Lung (tissue), 12 donors: ENCODE results near the gene LPAR4. TPM values are rescaled to one million over a fixed set of nuclear protein-coding genes. Genes with fewer than 3 reads are reported as not detected.
"Not testable (repeated sequence)": the region's sequence is repeated elsewhere in the genome, so short reads cannot be mapped to it uniquely, and the experiment has no call there.

Experiments
- ATAC-seq: fragments of 200-7000 bp; cut with Tn5 transposase; one replicate; pipeline ENCODE4 v1.9.1; 2020; ENCODE audit warnings: moderate number of reproducible peaks; ENCODE audit not compliant: insufficient read depth, low FRiP score
- DNase-seq, 3 donors: peaks; one replicate each; pipeline ENCODE4 v3.0.0-alpha.2; 2013 to 2017
- H3K27ac ChIP-seq, 2 donors: one replicate each; pipeline ENCODE4 v1.5.1; 2013; ENCODE audit warnings: mild to moderate bottlenecking in 2 of 2, moderate library complexity in 2 of 2, control low read depth in 1 of 2, inconsistent platforms in 1 of 2, low read depth in 1 of 2, low read length in 1 of 2
- H3K27me3 ChIP-seq, 3 donors: one replicate each; pipeline ENCODE4 v1.5.1; 2013; ENCODE audit warnings: low read length in 2 of 3; ENCODE audit not compliant: control insufficient read depth in 3 of 3, insufficient read depth in 3 of 3
- H3K36me3 ChIP-seq, 4 donors: one replicate each; pipeline ENCODE4 v1.5.1; 2013; ENCODE audit warnings: low read length in 4 of 4, mild to moderate bottlenecking in 1 of 4, moderate library complexity in 1 of 4; ENCODE audit not compliant: control insufficient read depth in 4 of 4, insufficient read depth in 4 of 4
- H3K4me1 ChIP-seq, 5 donors: one replicate each; pipeline ENCODE4 v1.5.1; 2013; ENCODE audit warnings: low read length in 5 of 5, mild to moderate bottlenecking in 2 of 5, moderate library complexity in 1 of 5; ENCODE audit not compliant: control insufficient read depth in 5 of 5, insufficient read depth in 5 of 5
- H3K4me3 ChIP-seq: one replicate; pipeline ENCODE4 v1.5.1; 2013; ENCODE audit warnings: mild to moderate bottlenecking, control low read depth, moderate library complexity
- H3K9ac ChIP-seq, 2 donors: one replicate each; pipeline ENCODE4 v1.5.1; 2013; ENCODE audit warnings: low read length in 2 of 2, control low read depth in 1 of 2; ENCODE audit not compliant: insufficient read depth in 1 of 2
- H3K9me3 ChIP-seq, 4 donors: one replicate each; pipeline ENCODE4 v1.5.1; 2013; ENCODE audit warnings: low read length in 3 of 4, mild to moderate bottlenecking in 1 of 4, moderate library complexity in 1 of 4; ENCODE audit not compliant: control insufficient read depth in 4 of 4, insufficient read depth in 3 of 4
- WGBS, 2 donors: extraction: QIAGEN DNeasy Blood & Tissue Kit; methylation state at CpG; one replicate each; pipeline ENCODE4 v1.1.7; 2013; 5-methylcytosine and 5-hydroxymethylcytosine counted together
- polyA plus RNA-seq, 2 donors: library from polyadenylated mRNA; stranded (reverse); fragments of 200-250 nt; gene quantifications; one replicate each; pipeline ENCODE4 v1.2.1, GENCODE V29; 2013
- total RNA-seq, 2 donors: library from RNA; depleted of rRNA in 1 of 2; stranded (reverse); fragments of >200 nt in 1 of 2; gene quantifications; one replicate each; pipeline ENCODE4 v1.2.1, GENCODE V29; 2014 to 2021
- TF ChIP-seq, protein P1 (sequence below): IDR thresholded peaks from 2 replicates; pipeline ENCODE4 v1.5.1; 2012; ENCODE audit warnings: mild to moderate bottlenecking; ENCODE audit errors: control extremely low read depth, extremely low read depth
- donor health status: control.
- donor health status: control.
- donor health status: Bipolar disorder and iron deficiency.
- donor health status: healthy.
- donor health status: DM: yes; HTN: yes; CAD: no.

LPAR4 gene
- total and polyA plus RNA-seq, 4 donors, result 0.03 to 2.2 (median 0.30) TPM; not detected in 1

- no peak overlapping the region for H3K9ac ChIP-seq
- no peaks in the 10 kb centered on the region for H3K4me1 ChIP-seq
- peaks cover 0 to 5% (median 2%) of the 10 kb centered on the region in 4 donors for H3K9me3 ChIP-seq
- TF ChIP-seq, protein P1, sequence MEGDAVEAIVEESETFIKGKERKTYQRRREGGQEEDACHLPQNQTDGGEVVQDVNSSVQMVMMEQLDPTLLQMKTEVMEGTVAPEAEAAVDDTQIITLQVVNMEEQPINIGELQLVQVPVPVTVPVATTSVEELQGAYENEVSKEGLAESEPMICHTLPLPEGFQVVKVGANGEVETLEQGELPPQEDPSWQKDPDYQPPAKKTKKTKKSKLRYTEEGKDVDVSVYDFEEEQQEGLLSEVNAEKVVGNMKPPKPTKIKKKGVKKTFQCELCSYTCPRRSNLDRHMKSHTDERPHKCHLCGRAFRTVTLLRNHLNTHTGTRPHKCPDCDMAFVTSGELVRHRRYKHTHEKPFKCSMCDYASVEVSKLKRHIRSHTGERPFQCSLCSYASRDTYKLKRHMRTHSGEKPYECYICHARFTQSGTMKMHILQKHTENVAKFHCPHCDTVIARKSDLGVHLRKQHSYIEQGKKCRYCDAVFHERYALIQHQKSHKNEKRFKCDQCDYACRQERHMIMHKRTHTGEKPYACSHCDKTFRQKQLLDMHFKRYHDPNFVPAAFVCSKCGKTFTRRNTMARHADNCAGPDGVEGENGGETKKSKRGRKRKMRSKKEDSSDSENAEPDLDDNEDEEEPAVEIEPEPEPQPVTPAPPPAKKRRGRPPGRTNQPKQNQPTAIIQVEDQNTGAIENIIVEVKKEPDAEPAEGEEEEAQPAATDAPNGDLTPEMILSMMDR, result no peak
- no peak overlapping the region for H3K27ac ChIP-seq
- no peak for DNase-seq
- WGBS, 2 donors, result 67 to 88% methylated on average over 2 of the region's 2 CpGs
- no peak overlapping the region for H3K4me3 ChIP-seq
- ATAC-seq, result no peak
- no peaks in the 10 kb centered on the region for H3K36me3 ChIP-seq
- no peaks in the 10 kb centered on the region for H3K27me3 ChIP-seq
These were observed 54.0 kb downstream of the LPAR4 start for GRCh38 chrX:78801522-78801921.

DNA sequence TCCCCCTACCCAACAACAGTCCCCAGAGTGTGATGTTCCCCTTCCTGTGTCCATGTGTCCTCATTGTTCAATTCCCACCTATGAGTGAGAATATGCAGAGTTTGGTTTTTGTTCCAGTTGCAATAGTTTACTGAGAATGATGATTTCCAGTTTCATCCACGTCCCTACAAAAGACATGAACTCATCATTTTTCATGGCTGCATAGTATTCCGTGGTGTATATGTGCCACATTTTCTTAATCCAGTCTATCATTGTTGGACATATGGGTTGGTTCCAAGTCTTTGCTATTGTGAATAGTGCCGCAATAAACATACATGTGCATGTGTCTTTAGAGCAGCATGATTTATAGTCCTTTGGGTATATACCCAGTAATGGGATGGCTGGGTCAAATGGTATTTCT is 55.0 kb downstream of the LPAR4 start:
- ATAC-seq, H3K27ac ChIP-seq, DNase-seq, H3K4me3 ChIP-seq, H3K36me3 ChIP-seq, H3K9me3 ChIP-seq, H3K9ac ChIP-seq, H3K4me1 ChIP-seq, H3K27me3 ChIP-seq: not testable (repeated sequence)
- WGBS, 2 donors, result 67 to 76% methylated on average over 3 of the region's 3 CpGs

Other genes starting within 250 kb of the LPAR4 start
- under 1 TPM; 0.28 TPM for gene RTL3, start 88.4 kb upstream of the LPAR4 start, total RNA-seq
- gene RTL3, start 88.4 kb upstream of the LPAR4 start, polyA plus RNA-seq, result under 1 TPM; 0.03 to 0.04 TPM
- 1 to 10 TPM in 1 of 2 donors, under 1 TPM in 1; 0.98 to 6.3 TPM for gene P2RY10, start 197.7 kb downstream of the LPAR4 start, total RNA-seq
- 1 to 10 TPM in 1 of 2 donors, under 1 TPM in 1; 0.14 to 1.1 TPM for gene P2RY10, start 197.7 kb downstream of the LPAR4 start, polyA plus RNA-seq